ENCODE results near the gene VASH1. TPM values are rescaled to one million over a fixed set of nuclear protein-coding genes. Genes with fewer than 3 reads are reported as not detected.

VASH1 gene
- total RNA-seq, 2 donors from 2014 or later: 27.0 to 142 TPM

DNA sequence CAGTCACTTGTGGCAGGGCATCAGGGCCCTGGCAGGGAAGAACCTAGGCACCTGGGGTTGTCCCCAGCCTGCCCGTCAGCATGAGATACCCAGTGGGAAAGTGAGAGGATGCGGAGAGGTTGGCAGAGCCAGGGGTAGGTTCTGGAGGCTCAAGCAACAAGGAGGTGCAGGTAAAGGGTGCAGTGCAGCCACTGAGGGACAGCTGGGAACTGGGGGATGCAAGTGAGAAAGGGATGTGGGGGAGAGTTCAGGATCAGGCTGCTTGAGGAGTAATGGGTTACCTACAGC lies 18.7 kb downstream of the VASH1 start:
- DNase-seq (no peak), ATAC-seq (no peak)
- intact Hi-C loops (cut with DNase I): loop anchor here in 1 of 2 donors (5.0 kb wide), 1 partner anchor 68 kb away; no protein-coding TSS in a partner anchor

DNA sequence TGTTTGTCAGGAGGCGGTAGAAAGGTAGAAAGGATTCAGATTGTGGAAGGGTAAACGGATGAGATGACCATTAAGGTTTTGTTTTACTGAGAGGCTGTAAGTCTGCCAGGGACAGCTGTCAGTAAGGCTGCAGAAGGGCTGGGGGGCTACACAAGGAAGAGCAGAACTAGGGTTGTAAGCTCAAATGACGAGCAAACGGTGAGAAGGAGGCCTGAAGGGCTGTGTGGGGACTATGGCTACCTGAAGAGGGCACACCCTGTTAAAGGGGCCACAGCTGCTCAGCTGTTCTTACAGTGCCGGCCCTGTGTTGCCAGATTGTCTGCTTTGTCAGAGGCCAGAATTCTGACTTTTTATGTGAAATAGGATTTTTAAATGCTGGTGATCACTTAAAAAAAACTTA lies 19.1 kb downstream of the VASH1 start:
- ATAC-seq: no peak
- DNase-seq: no peak
- intact Hi-C loops (cut with DNase I): loop anchor here in 1 of 2 donors (5.0 kb wide), 1 partner anchor 68 kb away; no protein-coding TSS in a partner anchor

DNA sequence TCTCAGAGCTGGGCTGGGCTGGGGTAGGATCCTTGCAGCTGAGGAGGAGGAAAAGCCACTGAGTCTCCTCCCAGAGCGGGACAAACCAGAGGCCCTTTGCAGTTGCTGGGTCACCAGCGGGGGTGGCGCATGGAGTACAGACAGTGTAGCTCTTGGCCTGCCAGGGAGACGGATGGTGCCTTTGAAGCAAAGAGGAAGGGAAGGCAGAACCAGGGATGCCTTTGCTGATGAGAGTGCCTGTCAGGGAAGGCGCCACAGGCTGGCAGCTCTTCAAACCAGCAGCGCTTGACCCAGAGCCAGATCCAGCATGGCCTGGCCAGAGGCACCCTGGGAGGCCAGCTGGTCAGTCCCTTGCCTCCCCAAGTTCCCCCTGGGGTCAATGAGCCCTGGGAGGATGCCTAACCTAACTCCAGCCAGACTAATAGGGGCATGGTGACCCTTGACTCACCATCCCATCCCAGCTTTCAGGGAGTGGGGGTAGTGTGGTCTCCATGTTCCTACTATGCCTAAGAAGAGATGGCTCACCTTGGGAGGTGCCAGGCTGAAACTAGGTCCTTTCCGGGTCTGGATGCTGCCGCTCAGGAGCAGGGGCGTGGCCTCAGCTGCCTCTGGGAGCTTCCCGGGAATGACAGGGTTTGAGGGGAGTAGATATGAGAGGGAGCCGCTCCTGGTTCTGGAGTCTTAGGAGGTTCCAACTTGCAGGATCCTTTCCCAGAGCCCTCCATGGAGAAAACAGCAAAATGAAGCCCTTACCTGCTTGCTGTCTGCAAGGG lies 19.8 kb downstream of the VASH1 start:
- ATAC-seq (peak; percentile 44), DNase-seq (peak; percentile 41)
- intact Hi-C loops (cut with DNase I): loop anchor here in 1 of 2 donors (5.0 kb wide), 1 partner anchor 69 kb away; no protein-coding TSS in a partner anchor

DNA sequence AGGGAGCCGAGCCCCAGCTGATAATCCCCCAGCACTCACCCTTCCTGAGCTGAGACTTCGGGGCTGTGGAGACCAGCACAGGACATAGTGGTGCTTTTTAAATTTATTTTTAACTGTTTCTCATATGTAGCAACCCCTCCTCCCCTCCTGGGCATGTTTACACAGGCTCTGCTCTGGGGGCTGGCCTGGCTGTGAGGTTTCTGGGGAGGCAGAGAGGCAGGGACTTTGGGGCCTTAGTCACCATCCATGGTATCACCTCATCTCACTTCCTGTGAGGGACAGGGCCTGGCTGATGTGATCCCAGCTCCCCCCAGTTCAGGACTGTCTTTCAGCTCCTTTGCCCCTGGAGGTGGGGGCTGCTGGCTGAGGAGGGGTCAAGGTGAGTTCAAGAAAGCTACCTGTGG lies 20.4 kb downstream of the VASH1 start:
- ATAC-seq (no peak), DNase-seq (no peak)
- intact Hi-C loops (cut with DNase I): loop anchor here in 1 of 2 donors (5.0 kb wide), 1 partner anchor 69 kb away; no protein-coding TSS in a partner anchor

DNA sequence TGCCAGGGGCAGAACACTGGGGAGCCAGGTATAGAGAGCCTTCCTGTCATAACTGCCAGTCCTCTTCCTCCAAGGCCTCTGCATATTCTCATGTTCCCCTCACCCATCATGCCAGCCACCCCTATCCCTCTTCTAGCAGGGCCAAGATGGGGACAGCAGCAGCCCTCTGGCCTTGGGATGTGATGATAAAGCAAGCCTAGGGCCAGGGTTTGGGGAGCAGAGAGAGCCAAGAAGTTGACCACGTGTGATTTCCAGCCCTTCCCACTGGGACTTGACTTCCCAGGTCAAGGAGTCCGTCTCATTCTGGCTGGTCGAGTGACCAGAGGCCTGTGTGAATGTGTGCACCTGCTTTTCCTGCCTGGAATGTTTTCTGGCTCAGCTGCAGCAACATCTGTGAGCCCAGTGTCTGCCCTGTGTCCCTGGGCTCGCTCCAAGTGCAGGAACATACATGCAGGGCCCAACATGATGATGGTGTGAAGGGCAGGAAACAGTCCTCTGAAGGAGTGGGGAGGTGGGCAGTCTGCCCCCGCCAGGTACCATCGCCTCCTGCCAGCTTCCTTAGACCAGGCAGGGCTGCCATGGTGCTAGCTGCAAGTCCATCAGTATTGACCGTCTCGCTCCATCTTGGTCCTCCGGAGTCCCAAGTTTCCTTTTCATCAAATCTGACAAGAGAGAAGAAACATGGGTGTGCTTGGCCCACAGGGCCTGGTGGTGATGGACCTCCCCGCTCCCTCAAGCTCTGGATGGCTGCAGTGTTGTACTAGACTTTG lies 21.0 kb downstream of the VASH1 start:
- ATAC-seq (no peak), DNase-seq (no peak)
- intact Hi-C loops (cut with DNase I): loop anchor here in 1 of 2 donors (5.0 kb wide), 1 partner anchor 70 kb away; no protein-coding TSS in a partner anchor

DNA sequence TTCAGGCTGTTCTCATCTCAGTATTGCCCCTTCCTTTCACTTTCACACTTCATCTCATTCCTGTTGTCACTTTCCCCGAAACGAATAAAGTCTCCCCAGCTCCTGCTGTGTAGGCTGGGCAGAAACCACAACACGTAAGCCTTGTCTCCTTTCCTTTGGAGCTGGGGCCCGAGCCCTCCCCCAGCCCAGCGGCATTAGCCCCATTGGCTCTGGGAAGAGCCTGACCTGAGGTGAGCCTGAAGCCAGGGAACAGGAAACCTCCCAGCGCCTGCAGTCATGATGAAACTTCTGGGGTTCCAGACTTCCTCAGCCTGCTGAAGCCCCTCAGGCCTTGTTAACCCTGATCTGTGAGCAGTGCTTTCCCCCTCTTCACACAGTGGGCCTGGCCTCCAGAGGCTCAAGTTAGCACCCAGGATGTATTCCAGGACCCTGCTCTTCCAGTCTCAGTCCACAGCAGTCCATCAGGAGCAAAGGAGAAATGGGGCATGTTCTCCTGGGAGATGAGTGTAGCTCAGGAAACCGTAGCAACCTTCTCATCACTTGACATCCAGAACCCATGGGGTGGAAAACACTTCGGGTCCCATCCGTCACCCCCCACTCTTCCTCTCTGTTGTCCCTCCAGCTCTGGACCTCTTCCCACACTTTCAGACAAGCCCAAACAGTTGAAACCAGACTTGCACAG lies 21.8 kb downstream of the VASH1 start:
- peak in 1 of 2 donors; percentile 4 for ATAC-seq
- intact Hi-C loops (cut with DNase I): loop anchor here in 1 of 2 donors (5.0 kb wide), 1 partner anchor 71 kb away; no protein-coding TSS in a partner anchor
- DNase-seq: peak; percentile 25

DNA sequence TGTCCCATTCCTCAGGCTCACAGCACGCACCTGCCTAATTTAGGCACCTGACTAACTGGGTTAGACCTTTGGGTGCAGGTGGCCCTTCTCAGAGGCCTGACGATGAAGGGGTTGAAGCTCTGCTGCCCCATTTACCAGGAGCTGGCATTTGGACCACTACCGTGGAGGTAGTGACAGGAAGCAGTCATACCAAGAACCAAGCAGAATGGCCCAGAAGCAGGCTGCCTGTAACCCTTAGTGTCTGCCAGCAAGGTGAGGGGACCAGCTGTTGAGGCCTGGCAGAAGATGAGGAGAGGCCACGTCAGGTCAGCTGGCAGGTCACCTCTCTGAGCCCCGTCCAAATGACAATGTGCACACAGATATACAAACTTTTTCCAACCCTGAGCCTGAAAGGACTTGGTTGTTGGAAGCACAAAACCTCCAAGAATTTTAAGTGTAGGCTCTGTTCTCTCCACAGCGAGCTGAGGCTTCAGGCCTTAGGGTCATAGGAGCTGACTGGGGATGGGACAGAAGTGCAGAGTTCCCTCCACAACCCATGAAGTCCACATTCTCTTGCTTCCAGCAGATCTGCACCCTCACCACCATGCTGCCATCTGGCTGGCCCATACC lies 23.1 kb downstream of the VASH1 start:
- no peak for DNase-seq
- intact Hi-C loops (cut with DNase I): loop anchor here in 1 of 2 donors (5.0 kb wide), 1 partner anchor 72 kb away; no protein-coding TSS in a partner anchor
- ATAC-seq: peak in 1 of 2 donors; percentile 1

DNA sequence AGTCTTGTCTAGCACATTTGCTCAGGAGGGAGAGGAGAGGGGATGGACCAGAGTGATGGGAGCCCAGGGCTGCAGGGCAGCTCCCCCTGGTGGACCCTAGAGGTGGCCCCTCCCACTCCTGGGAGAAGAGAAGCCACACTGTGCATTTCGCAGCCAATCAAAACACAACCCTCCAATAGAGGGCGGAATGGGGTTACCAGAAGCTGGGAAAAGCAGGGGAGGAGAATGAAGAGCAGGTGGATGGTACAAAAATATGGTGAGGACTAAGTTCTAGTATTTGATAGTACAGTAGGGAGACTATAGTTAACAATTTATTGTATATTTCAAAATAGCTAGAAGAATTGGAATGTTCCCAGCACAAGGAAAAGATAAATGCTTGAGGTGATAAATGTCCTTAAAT lies 23.6 kb downstream of the VASH1 start:
- intact Hi-C loops (cut with DNase I): loop anchor here (1.0 to 5.0 kb wide), 2 partner anchors 73 to 75 kb away; no protein-coding TSS in a partner anchor
- ATAC-seq (peak; percentile 85 to 89), DNase-seq (peak; percentile 86)

DNA sequence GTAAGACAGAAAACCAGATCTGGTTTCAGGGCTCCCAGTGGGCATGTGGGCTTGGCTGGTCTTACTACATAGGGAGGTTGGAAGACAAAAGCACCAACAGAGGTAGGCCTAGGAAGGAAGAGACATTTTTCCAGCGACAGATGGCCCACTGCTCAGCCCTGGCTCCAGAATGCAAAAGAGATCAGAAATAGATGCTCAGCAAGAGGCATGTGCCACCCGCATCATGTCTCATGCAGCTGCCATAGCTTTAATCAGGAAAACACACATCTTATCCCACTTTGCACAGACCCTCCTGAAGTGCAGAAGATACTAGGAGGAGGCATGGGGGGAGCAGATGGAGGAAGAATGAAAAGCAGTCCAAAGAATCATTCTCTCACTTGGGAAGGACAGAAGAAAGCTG lies 25.3 kb downstream of the VASH1 start:
- DNase-seq (no peak), ATAC-seq (no peak)
- intact Hi-C loops (cut with DNase I): no loop called here

DNA sequence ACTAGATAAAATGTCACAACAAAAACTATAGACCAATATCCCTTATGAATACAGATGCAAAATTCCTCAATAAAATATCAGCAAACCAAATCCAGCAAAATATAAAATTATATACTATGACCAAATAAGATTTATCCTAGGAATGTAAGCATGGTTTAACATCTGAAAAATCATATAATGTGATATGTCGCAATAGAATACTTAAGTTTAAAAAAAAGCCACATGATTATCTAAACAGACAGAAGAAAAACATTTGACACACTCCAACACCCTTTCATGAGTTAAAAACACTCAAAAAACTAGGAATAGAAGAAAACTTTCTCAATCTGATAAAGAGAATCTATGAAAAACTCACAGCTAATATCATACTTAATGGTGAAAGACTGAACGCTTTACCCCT lies 31.2 kb downstream of the VASH1 start:
- ATAC-seq (no peak), DNase-seq (no peak)
- intact Hi-C loops (cut with DNase I): no loop called here

DNA sequence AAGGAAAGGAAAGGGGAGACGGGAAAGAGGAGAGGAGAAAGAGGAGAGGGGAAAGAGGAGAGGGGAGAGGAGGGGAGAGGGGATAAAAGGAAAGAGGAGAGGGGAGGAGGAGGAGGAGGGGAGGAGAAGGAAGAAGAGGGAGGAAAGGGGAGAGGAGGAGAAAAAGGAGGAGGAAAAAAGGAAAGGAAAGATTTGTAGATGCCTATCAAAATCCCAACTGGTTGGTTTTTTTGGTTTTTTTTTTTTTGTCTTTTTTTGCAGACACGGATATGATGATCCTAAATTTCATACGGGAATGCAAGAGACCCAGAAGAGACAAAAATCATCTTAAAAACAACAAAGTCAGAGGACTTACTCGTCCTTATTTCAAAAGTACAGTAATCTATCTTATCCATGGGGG lies 32.1 kb downstream of the VASH1 start:
- intact Hi-C loops (cut with DNase I): no loop called here
- DNase-seq (no peak), ATAC-seq (no peak)

DNA sequence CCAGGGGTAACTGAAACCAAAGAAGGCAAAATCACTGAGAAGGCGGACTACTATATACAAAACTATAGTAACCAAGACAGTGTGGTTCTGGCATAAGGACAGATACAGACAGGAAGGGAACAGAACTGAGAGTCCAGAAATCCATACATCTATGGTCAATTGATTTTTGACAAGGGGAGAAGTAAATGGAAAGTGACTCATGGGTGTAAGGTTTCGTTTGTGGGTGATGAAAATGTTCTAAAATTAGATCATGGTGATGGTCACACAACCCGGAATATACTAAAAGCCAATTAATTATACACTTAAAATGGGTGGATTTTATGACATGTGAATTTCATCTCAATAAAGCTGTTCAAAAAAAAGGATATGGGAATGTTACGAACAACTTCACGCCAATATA lies 32.7 kb downstream of the VASH1 start:
- intact Hi-C loops (cut with DNase I): no loop called here
- ATAC-seq: no peak
- no peak for DNase-seq

DNA sequence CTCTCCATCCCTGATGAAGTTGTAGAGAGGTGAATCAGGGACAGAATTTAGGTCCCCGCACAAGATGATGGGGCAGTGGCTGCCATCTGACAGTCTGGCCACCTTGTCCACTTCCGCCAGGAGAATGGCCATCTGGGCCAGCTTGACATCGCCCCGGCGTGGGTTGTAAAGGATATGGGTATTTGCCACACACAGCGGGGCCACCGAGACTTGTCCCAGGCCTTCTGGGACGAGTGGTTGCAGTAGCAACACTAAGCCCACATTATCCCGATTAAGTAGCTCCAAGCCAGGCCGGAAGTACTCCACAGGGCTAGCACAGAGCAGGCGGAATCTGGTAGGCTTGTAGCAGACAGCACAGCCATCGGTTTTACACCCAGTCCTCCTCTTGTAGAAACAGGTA lies 45.2 kb downstream of the VASH1 start:
- DNase-seq: no peak
- intact Hi-C loops (cut with DNase I): no loop called here
- no peak for ATAC-seq

DNA sequence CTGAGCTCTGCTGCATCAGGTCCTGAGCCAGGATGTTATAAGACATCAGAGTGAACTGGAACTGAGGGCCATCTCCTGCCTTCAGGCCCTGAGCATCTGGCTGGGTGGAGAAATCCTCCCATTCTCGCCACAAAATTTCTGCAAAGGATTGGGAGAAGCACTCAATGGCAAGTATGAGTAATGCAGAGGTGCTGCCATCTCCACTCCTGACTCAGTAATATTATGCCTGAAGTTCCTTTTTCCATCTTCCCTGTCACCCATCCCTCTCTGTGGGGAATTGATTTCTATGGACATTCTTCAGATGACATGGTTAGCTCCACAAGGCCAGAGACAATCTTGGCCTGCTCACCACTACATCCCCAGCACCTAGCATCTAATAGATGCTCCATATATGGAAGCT lies 46.7 kb downstream of the VASH1 start:
- intact Hi-C loops (cut with DNase I): no loop called here
- DNase-seq: no peak
- ATAC-seq: no peak

DNA sequence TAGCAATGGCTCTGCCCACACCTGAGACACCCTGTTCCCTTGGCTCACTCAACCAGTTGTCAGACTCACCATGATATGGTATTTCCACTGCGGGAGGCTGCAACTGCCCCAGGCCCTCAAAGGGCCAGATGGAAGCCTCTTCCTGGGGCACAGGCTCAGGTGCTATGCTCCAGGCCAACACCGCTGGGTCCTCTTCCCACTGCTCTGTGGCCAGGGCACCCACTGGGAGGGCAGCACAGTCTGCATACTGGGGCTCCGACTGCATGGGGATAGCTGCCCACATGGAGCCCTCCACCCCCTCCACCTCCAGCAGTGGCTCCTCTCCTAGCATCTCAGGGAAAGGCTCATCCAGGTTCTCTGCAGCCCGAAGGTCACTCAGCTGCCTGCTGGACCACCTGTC lies 47.7 kb downstream of the VASH1 start:
- intact Hi-C loops (cut with DNase I): no loop called here
- DNase-seq (no peak), ATAC-seq (no peak)

DNA sequence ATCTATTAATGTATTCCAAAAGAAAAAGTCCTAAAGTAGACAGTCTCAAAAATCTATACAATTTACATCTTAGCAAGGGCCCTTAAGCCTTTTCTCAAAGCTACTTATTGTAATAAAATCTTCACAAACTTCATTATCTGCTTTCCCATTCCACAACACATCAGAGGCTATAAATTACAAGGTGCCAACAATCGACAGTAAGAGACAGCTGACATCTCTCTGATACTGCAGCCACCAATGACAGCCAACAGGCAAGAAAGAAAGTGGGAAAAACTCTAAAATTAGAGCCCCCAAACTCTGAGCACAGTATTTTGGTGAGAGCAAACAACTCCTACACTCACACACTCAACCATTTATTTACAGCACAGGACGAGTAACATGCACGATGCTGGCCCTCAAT lies 49.3 kb downstream of the VASH1 start:
- intact Hi-C loops (cut with DNase I): no loop called here
- DNase-seq (no peak), ATAC-seq (no peak)

DNA sequence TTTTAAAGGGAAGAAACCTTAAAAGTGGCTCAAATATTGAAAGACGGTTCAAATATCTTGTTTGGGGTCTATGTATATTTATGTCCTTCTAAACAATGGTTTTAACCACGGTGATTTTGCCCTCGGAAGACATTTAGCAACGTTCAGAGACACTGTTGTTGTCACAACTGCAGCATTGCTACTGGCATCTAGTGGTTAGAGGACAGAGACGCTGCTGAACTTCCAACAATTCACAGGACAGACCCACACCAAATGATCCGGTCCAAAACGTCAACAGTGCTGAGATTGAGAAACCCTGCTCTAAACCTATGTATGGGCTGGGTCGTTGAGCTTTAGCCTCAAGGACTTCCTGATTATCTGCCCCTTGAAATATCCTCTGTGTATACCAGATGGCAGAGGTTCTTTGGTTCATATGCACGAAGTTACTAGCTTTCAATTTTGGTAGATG lies 49.7 kb downstream of the VASH1 start:
- ATAC-seq (peak in 1 of 2 donors; percentile 11), DNase-seq (no peak)
- intact Hi-C loops (cut with DNase I): no loop called here

DNA sequence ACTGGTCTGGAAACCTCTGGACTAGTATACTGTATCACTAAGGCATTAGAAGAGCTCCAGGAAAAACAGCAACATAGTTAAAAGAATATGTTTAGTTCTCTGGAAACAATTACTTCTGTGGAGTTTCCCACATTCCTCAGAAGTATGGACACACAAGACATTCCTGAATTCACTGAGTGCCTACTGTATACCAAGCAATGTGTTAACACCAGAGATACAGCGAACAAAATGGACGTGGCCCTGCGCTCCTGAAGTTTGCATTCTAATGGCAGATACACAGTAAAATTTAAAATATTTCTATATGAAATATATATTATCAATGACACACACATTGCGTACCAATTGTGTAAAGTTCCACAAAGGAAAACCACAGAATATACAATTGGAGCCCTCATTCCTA lies 50.3 kb downstream of the VASH1 start:
- no peak for ATAC-seq
- DNase-seq: no peak
- intact Hi-C loops (cut with DNase I): no loop called here

DNA sequence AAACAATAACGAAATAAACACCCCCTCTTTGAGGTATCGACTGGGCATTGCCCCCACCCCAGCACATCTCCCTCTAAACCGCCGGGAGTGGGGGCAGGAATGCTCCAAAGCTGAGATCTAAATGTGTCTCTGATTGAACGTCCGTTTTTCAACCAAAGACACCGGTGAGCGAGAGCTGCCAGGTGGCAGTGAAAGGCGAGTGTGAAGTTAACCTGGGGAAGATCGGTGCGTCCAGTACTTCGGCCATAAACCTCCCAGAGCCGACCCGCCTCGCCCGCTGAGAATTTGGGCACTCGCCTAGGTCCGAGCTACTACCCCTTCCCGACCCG lies 50.8 kb downstream of the VASH1 start:
- ATAC-seq (peak in 1 of 2 donors; percentile 13), DNase-seq (no peak)
- intact Hi-C loops (cut with DNase I): no loop called here

All from left cardiac atrium (tissue), 4 donors.